Measurements from ENCODE around the gene SLC9B2.

- TF ChIP-seq CTCF (conservative IDR thresholded peaks at IDR 0.05) (no peak), EZH2 (IDR thresholded peaks at IDR 0.05; ENCODE audit: low read depth) (no peak)
Measured at GRCh38 chr4:103052779-103053178, 23.8 kb downstream of the SLC9B2 start.

All from PC-9 (cell line).